ENCODE measurements around the gene R3HDM4.
"Not testable (repeated sequence)": the region's sequence is repeated elsewhere in the genome, so short reads cannot be mapped to it uniquely, and the experiment has no call there.

Gene R3HDM4

DNA sequence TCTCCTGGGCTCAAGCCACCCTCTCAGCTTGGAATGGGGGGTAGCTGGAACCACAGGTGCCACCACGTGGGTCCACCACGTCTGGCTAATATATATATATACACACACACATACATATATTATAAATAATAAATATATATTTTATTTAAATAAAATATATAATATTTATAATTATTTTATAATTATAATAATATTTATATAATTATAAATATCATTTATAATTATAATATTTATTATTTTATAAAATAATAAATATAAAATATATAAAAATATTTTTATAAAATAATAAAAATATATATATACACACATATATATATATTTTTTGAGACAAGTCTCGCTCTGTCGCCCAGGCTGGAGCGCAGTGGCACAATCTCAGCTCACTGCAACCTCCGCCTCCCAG lies 58.5 kb downstream of the R3HDM4 start:
- no peak for DNase-seq (ENCODE audit: low spot score)

DNA sequence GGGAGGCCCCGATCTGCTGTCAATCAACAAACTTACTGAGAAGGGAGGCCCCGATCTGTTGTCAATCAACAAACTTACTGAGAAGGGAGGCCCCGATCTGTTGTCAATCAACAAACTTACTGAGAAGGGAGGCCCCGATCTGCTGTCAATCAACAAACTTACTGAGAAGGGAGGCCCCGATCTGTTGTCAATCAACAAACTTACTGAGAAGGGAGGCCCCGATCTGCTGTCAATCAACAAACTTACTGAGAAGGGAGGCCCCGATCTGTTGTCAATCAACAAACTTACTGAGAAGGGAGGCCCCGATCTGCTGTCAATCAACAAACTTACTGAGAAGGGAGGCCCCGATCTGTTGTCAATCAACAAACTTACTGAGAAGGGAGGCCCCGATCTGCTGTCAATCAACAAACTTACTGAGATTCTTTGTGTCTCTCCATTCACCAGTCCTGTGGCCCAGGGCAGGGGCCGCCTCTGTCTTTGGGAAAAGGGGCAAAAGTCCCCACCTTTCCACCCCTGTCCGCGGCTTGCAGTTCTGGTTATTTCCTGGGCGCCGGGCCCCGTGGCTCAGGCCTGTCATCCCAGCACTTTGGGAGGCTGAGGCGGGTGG lies 59.3 kb downstream of the R3HDM4 start:
- DNase-seq (ENCODE audit: low spot score), result not testable (repeated sequence)

- no peak for DNase-seq (ENCODE audit: low spot score)
Observed at GRCh38 chr19:853014-853585, 59.9 kb downstream of the R3HDM4 start.

DNA sequence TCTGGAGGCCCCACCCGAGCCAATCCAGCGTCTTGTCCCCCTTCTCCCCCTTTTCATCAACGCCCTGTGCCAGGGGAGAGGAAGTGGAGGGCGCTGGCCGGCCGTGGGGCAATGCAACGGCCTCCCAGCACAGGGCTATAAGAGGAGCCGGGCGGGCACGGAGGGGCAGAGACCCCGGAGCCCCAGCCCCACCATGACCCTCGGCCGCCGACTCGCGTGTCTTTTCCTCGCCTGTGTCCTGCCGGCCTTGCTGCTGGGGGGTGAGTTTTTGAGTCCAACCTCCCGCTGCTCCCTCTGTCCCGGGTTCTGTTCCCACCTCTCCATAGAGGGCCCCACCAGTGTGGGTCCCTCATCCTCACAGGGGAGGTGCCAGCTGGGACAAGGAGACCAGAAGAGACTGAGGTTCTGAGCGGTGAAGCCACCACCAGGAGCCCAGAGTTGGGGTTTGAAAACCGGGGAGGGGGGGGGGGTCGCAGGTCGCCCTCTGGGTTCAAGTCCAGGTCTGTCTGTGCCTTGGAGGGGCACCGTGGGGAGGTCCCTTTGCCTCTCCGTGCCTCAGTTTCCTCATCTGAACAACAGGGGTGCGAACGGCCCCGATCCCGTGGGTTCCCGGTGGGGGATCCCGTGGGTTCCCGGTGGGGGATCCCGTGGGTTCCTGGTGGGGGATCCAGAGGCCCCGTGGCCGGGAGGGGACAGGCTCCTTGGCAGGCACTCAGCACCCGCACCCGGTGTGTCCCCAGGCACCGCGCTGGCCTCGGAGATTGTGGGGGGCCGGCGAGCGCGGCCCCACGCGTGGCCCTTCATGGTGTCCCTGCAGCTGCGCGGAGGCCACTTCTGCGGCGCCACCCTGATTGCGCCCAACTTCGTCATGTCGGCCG lies 60.6 kb downstream of the R3HDM4 start, which contains the start of gene ELANE:
Gene ELANE, plus strand, starts transcription at position 168 of the 878 bp plus-strand sequence. Its CDS starts 26 bp downstream, at position 194.
- no peak for DNase-seq (ENCODE audit: low spot score)

GRCh38 chr19:850979-851335 lies 62.1 kb downstream of the R3HDM4 start:
- no peak for DNase-seq (ENCODE audit: low spot score)

GRCh38 chr19:850221-850978 lies 62.6 kb downstream of the R3HDM4 start:
- no peak for DNase-seq (ENCODE audit: low spot score)

DNA sequence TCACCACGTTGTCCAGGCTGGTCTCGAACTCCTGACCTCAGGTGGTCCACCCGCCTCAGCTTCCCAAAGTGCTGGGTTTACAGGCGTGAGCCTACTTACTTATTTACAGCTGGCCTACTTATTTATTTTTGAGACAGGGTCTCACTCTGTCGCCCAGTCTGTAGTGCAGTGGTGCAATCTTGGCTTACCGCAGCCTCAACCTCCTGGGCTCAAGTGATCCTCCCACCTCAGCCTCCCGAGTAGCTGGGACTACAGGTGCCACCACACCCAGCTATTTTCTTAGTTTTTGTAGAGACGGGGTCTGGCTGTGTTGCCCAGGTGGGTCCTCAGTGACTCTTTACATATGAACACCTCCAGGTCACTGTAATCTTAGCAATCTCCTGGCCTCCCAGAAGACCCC lies 63.8 kb downstream of the R3HDM4 start:
- not testable (repeated sequence) for DNase-seq (ENCODE audit: low spot score)

DNA sequence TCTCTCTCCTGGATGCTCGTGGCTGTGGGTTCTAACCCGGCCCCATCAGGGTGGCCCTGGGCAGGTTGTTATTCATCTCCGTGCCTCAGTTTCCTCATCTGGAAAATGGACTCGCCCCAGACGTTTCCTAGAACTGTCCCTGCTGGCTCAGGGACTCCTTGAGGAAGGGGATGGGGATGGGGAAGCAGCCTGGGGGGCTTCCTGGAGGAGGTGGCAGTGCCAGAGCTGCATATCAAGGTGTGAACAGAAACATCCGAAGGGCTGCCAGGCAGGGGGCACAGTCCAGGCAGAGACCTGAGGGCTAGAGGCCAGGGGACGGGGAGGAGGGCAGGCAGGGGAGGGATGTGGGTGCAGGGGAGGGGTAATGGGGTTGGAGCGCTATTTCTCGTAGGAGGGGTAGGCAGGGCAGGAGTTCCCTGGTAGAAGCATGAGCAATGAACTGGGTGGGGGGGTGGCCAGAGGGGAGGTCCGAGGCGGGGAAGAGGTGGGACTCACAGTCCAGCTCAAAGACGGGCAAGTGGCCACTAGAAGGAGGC lies 64.6 kb downstream of the R3HDM4 start:
- DNase-seq (ENCODE audit: low spot score), result no peak
